Measurements from ENCODE around the gene KMT5B.

- no peak for TF ChIP-seq CTCF (IDR thresholded peaks at IDR 0.05)
- TF ChIP-seq EP300 (IDR thresholded peaks at IDR 0.05): no peak
- no peak for TF ChIP-seq CEBPB (IDR thresholded peaks at IDR 0.05)
- TF ChIP-seq SREBF2 (IDR thresholded peaks at IDR 0.05): no peak
Observed at GRCh38 chr11:68199295-68199987, 13.7 kb downstream of the KMT5B start.
